Fibroblast of villous mesenchyme (primary cell): ENCODE data around the gene DDX49. TPM values are rescaled to one million over a fixed set of nuclear protein-coding genes. Genes with fewer than 3 reads are reported as not detected.

Experiments used
- DNase-seq: peaks from one replicate; pipeline ENCODE4 v3.0.0-alpha.2; 2010; ENCODE audit warnings: low read depth
- H3K4me3 ChIP-seq: 2 replicates; pipeline ENCODE4 v1.5.1; 2011; ENCODE audit warnings: low read depth, mild to moderate bottlenecking, low read length
- total RNA-seq: library from RNA; depleted of rRNA; stranded (reverse); fragments of >200 nt; gene quantifications from 2 replicates; pipeline ENCODE4 v1.2.3, GENCODE V29; 2012
- TF ChIP-seq, protein P1 (sequence below): IDR thresholded peaks from 2 replicates; pipeline ENCODE4 v1.5.1; 2012; ENCODE audit warnings: low read depth, mild to moderate bottlenecking, low read length; ENCODE audit not compliant: insufficient read depth

The DDX49 gene
- total RNA-seq, 1 donor = 48.4 TPM

DNA sequence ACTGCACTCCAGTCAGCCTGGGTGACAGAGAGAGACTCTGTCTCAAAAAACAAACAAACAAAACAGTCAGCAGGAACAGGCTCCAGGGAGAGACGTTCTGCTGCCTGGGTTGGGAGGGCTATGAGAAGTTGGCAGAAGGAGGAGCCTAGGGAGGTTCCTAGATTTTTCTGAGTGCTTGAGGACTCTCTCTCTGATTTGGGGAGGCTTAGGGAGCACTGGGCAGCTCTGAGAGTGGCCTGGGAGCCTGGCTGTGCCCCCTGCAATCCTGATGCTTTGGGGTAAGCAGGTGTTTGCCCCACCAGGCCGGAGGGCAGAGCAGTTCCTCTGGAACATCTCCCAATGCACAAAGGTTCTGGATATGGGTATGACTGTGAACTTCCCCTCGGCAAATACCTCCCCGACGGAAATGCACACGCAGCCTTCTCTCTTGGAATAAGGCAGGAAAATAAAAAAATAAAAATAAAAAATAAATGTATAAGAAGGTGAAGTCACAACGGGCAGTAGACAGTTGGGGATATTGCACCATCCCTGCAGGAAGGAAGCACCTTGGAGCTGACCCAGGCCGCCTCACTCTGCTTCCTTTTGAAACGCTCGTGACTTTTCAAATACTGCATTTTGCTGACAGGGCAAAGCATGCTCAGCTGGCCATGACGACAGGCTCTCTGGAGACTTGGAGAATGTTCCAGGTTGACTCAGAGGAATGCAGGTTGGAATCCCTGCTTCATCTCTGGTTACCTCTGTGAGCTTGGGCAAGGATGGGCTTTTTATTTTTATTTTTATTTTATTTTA, 48.0 kb downstream of the DDX49 start:
- no peak overlapping the region for H3K4me3 ChIP-seq
- TF ChIP-seq, protein P1, sequence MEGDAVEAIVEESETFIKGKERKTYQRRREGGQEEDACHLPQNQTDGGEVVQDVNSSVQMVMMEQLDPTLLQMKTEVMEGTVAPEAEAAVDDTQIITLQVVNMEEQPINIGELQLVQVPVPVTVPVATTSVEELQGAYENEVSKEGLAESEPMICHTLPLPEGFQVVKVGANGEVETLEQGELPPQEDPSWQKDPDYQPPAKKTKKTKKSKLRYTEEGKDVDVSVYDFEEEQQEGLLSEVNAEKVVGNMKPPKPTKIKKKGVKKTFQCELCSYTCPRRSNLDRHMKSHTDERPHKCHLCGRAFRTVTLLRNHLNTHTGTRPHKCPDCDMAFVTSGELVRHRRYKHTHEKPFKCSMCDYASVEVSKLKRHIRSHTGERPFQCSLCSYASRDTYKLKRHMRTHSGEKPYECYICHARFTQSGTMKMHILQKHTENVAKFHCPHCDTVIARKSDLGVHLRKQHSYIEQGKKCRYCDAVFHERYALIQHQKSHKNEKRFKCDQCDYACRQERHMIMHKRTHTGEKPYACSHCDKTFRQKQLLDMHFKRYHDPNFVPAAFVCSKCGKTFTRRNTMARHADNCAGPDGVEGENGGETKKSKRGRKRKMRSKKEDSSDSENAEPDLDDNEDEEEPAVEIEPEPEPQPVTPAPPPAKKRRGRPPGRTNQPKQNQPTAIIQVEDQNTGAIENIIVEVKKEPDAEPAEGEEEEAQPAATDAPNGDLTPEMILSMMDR = no peak
- peak; percentile 41 for DNase-seq

DNA sequence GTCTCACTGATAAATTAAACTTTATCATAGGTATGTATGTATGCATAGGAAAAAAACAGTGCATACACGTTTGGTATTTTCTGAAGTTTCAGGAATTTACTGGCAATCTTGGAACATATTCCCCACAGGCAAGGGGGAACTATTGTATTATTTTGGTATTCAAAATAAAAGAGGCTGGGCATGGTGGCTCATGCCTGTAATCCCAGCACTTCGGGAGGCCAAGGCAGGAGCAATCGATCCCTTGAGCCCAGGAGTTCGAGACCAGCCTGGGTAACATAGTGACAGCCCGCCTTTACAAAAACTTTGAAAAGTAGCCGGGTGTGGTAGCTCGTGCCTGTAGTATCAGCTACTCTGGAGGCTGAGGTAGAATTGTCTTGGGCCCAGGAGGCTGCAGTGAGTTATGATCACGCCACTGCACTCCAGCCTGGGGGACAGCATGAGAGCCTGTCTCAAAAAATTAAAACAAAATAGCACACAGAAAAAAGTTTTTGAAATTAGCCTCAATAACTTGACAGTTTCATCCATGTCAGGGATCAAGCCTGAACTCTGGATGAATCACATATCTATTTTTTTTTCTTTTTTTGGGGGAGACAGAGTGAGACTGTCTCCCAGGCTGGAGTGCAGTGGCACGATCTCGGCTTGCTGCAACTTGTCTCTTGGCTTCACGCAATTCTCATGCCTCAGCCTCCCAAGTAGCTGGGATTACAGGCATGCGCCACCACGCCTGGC, 50.6 kb downstream of the DDX49 start:
- DNase-seq = no peak

DNA sequence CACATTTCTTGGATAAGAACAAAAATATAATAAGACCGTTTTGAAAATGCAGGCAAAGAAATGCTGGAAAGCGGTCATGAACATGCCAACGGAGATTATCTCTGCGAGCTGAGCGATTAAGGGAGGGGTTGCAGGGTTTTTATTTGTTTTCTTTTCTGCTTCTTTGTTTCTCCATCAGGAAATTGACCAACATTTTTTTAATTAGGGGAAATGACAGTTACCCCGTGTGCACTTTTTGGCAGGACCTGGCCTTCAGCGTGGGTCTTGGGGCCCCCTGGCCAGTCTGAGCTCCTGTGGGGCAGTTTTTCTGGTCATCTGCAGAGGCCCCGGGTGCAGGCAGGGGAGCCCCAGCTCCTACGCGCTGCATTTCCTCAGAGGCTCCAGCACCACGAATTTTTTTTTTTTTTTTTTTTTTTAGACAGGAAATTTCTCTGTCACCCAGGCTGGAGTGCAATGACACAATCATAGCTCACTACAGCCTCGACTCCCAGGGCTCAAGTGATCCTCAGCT, 52.8 kb downstream of the DDX49 start:
- peak; percentile 66 for DNase-seq
- no peak overlapping the region for H3K4me3 ChIP-seq
- TF ChIP-seq, protein P1 = no peak

More for the DNA sequence above, 50.6 kb downstream of the DDX49 start:
- no peak overlapping the region for H3K4me3 ChIP-seq
- TF ChIP-seq, protein P1 = no peak

DNA sequence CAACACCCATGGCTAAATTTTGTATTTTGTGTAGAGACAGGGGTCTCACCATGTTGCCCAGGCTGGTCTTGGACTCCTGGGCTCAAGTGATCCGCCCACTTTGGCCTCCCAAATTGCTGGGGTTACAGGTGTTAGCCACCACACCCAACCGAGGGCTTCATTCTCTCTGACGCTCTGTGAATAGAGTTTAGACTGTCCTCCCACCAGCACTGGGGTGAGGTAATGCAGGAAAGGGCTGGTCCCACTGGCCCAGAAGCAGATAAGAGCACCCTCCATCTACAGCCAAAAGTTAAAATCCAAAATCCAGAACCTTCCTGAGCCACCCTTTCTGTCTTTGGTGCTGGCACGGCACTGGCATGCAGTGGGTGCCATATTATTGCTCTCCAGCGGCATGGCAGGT, 53.3 kb downstream of the DDX49 start:
- no peak for DNase-seq
- TF ChIP-seq, protein P1 = no peak
- H3K4me3 ChIP-seq = no peak overlapping the region

DNA sequence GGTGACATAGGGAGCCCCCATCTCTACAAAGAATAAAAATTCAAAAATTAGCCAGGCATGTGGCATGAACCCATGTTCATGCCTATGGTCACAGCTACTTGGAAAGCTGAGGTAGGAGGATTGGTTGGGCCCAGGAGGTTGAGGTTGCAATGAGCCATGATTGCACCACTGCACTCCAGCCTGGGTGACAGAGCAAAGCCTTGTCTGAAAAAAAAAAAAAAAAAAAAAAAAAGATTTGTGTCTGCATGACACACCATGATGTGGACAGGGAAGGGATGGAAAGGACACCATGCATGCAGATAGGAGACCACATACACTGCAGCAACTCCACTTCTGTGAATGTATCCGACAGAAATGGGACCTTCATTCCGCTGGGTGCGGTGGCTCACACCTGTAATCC, 55.5 kb downstream of the DDX49 start:
- H3K4me3 ChIP-seq = no peak overlapping the region
- no peak for DNase-seq
- TF ChIP-seq, protein P1 = no peak

DNA sequence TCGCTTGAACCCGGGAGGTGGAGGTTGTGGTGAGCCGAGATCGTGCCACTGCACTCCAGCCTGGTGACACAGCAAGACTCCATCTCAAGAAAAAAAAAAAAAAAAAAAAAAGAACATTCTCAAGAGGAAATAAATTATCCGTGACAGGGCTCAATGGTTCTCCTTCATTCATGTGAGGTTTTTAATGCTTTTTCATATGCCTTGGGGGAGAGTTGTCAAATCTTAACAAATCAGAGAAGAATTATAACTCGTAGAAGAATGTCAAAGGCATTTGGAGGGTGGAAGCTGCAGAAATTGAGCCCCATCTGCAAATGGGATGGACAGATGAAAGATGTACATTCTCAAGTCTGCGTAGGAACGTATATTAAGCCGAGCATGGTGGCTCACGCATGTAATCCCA, 56.4 kb downstream of the DDX49 start:
- DNase-seq = no peak
- TF ChIP-seq, protein P1 = no peak
- no peak overlapping the region for H3K4me3 ChIP-seq

Other genes starting within 250 kb of the DDX49 start
- gene CRTC1, start 236.0 kb upstream of the DDX49 start, total RNA-seq = 2.2 and 2.3 TPM in 2 replicates
- gene COMP, start 128.4 kb upstream of the DDX49 start, total RNA-seq = under 0.01 TPM in 1 of 2 replicates, not detected in the other
- 49.0 and 51.0 TPM in 2 replicates for gene UPF1, start 87.8 kb upstream of the DDX49 start, total RNA-seq
- 0.32 and 1.3 TPM in 2 replicates for gene CERS1, start 23.6 kb upstream of the DDX49 start, total RNA-seq
- 222 and 255 TPM in 2 replicates for gene COPE, start 328 bp upstream of the DDX49 start, total RNA-seq
- 58.3 and 64.1 TPM in 2 replicates for gene HOMER3, start 21.5 kb downstream of the DDX49 start, total RNA-seq
- 39.3 and 57.4 TPM in 2 replicates for gene SUGP2, start 113.8 kb downstream of the DDX49 start, total RNA-seq
- gene ARMC6, start 113.9 kb downstream of the DDX49 start, total RNA-seq = 37.1 and 42.8 TPM in 2 replicates
- 5.8 and 9.1 TPM in 2 replicates for gene SLC25A42, start 144.3 kb downstream of the DDX49 start, total RNA-seq
- gene TMEM161A, start 218.8 kb downstream of the DDX49 start, total RNA-seq = 18.1 and 20.9 TPM in 2 replicates